OCI-LY1 (cell line): ENCODE data around the gene FAM221B.

Experiments
- H2AFZ ChIP-seq: fragments of 200-600 bp; sonication (generic), shearing (Covaris generic); 2 replicates; pipeline ENCODE4 v1.6.0; 2014; ENCODE audit warnings: antibody characterized with exemption, mild to moderate bottlenecking, low read length
- H3F3A ChIP-seq: fragments of 200-600 bp; sonication (generic), shearing (Covaris generic); 2 replicates; pipeline ENCODE4 v1.6.0; 2014; ENCODE audit warnings: mild to moderate bottlenecking, antibody characterized with exemption, low read length, moderate library complexity; ENCODE audit not compliant: insufficient read depth
- H3K27ac ChIP-seq: fragments of 200-600 bp; sonication (generic); 2 replicates; pipeline ENCODE4 v1.5.1; 2014; ENCODE audit warnings: low read length, mixed run types, mild to moderate bottlenecking, low read depth; ENCODE audit not compliant: poor library complexity, severe bottlenecking
- H3K27me3 ChIP-seq: fragments of 200-600 bp; sonication (generic); 2 replicates; pipeline ENCODE4 v1.6.0; 2014; ENCODE audit warnings: antibody characterized with exemption, mild to moderate bottlenecking, low read length, moderate library complexity; ENCODE audit not compliant: insufficient read depth
- H3K36me3 ChIP-seq: fragments of 200-600 bp; sonication (generic); 2 replicates; pipeline ENCODE4 v1.6.1; 2014; ENCODE audit warnings: mild to moderate bottlenecking, antibody characterized with exemption, low read length, moderate library complexity, mixed read lengths; ENCODE audit not compliant: insufficient read depth
- H3K4me1 ChIP-seq: fragments of 200-600 bp; sonication (generic); 2 replicates; pipeline ENCODE4 v1.5.1; 2014; ENCODE audit warnings: mild to moderate bottlenecking, low read length, moderate library complexity; ENCODE audit not compliant: insufficient read depth, severe bottlenecking
- H3K4me2 ChIP-seq: fragments of 200-600 bp; sonication (generic), shearing (Covaris generic); 2 replicates; pipeline ENCODE4 v1.6.1; 2014; ENCODE audit warnings: low read length
- H3K4me3 ChIP-seq: fragments of 200-600 bp; sonication (generic); 2 replicates; pipeline ENCODE4 v1.5.1; 2014; ENCODE audit warnings: low read length, low read depth, mild to moderate bottlenecking, mixed read lengths; ENCODE audit not compliant: poor library complexity, severe bottlenecking
- H3K79me2 ChIP-seq: fragments of 200-600 bp; shearing (Covaris generic); 2 replicates; pipeline ENCODE4 v1.6.1; 2016; ENCODE audit warnings: mixed run types, low read length, mixed read lengths; ENCODE audit not compliant: insufficient read depth
- H3K9ac ChIP-seq: fragments of 200-600 bp; sonication (generic), shearing (Covaris generic); 2 replicates; pipeline ENCODE4 v1.6.1; 2014; ENCODE audit warnings: mild to moderate bottlenecking, low read length, mixed read lengths
- H3K9me2 ChIP-seq: fragments of 200-600 bp; sonication (generic), shearing (Covaris generic); 2 replicates; pipeline ENCODE4 v1.6.1; 2014; ENCODE audit warnings: low read depth, mild to moderate bottlenecking, low read length, mixed read lengths
- H3K9me3 ChIP-seq: fragments of 200-600 bp; shearing (Covaris generic); 2 replicates; pipeline ENCODE4 v1.6.1; 2014; ENCODE audit warnings: low read length, mixed read lengths
- H4K20me1 ChIP-seq: fragments of 200-600 bp; sonication (generic), shearing (Covaris generic); 2 replicates; pipeline ENCODE4 v1.6.0; 2016; ENCODE audit warnings: mild to moderate bottlenecking, low read length; ENCODE audit not compliant: insufficient read depth
- EZH2 ChIP-seq: fragments of 200-600 bp; sonication (generic), shearing (Covaris generic); IDR thresholded peaks from 2 replicates; pipeline ENCODE4 v1.8.0; 2017; ENCODE audit warnings: borderline replicate concordance, mixed run types, mild to moderate bottlenecking, antibody characterized with exemption, low read length, moderate library complexity, mixed read lengths
- TF ChIP-seq, protein P1 (sequence below): fragments of 200-600 bp; sonication (generic), shearing (Covaris generic); IDR thresholded peaks from 2 replicates; pipeline ENCODE4 v1.5.1; 2017; ENCODE audit warnings: mild to moderate bottlenecking, antibody characterized with exemption, low read length, moderate library complexity, mixed read lengths

FAM221B gene

GRCh38 chr9:35791297-35791921 lies 37.1 kb downstream of the FAM221B start, which contains the start of gene NPR2:
TSS of gene NPR2 (plus strand) at chr9:35791591. CDS start at chr9:35792409, 818 bp downstream.
- Histone ChIP-seq H3K4me2 (no peak within 1 kb of the TSS), H3F3A (no peaks in the 10 kb centered on the region), H3K4me3 (no peak within 1 kb of the TSS)

DNA sequence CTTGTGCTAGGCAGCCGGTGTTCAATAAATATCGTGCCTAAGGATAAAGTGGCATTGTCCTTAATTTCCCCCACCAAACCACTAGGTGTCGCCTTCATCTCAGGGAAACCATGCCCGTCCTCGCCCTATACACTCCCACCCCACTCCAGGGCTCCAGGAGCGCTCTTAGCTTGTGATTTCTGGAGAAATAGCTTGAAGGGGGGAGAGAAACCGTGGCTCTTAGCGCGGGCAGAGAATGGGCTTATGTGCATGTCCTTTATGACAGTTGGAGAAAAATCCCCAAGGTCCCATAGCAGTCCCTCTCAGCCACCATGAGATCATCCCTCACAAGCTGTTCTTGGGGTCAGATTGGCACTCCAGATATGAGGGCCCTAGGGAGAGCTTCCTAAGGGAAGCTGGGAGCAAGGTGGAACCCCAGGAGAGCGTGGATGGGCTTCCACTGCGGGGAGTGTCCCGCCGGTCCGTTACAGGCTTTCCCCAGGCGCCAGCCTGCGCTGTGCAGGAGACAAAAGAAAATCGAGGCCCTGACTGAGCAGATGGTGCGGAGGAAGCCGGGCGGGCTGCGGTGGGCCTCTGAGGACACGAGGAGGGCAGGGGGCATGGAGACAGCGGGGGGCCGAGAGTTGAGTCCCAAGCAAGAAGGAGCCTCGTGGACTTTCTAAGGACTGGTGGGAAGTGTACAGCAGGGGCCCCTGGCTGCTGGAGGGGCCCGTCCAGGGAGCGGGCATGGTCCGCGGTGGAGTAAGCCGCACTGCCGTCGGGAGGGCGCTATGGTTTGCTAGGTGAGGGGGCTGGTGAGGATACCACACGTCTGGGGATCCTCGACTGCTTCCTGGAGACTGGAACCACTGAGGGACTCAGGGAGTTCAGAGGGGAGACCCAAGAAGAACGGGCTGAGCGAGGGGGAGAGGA lies 37.9 kb downstream of the FAM221B start:
- H3K4me3 ChIP-seq: no peak overlapping the region
- H3K9ac ChIP-seq: no peak overlapping the region
- TF ChIP-seq EZH2: no peak
- TF ChIP-seq, protein P1, sequence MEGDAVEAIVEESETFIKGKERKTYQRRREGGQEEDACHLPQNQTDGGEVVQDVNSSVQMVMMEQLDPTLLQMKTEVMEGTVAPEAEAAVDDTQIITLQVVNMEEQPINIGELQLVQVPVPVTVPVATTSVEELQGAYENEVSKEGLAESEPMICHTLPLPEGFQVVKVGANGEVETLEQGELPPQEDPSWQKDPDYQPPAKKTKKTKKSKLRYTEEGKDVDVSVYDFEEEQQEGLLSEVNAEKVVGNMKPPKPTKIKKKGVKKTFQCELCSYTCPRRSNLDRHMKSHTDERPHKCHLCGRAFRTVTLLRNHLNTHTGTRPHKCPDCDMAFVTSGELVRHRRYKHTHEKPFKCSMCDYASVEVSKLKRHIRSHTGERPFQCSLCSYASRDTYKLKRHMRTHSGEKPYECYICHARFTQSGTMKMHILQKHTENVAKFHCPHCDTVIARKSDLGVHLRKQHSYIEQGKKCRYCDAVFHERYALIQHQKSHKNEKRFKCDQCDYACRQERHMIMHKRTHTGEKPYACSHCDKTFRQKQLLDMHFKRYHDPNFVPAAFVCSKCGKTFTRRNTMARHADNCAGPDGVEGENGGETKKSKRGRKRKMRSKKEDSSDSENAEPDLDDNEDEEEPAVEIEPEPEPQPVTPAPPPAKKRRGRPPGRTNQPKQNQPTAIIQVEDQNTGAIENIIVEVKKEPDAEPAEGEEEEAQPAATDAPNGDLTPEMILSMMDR: peak; percentile 91
- peaks cover 4% of the 10 kb centered on the region; the same call in 1 of the 2 replicates for H3K36me3 ChIP-seq
- no peaks in the 10 kb centered on the region for H3K9me2 ChIP-seq
- H3F3A ChIP-seq: no peaks in the 10 kb centered on the region
- H3K27ac ChIP-seq: no peak overlapping the region
- H3K79me2 ChIP-seq: no peaks in the 10 kb centered on the region
- H3K4me1 ChIP-seq: no peaks in the 10 kb centered on the region
- no peaks in the 10 kb centered on the region for H4K20me1 ChIP-seq
- no peaks in the 10 kb centered on the region for H3K27me3 ChIP-seq
- no peak overlapping the region for H2AFZ ChIP-seq
- no peaks in the 10 kb centered on the region for H3K9me3 ChIP-seq
- H3K4me2 ChIP-seq: no peak overlapping the region

More at GRCh38 chr9:35791297-35791921, 37.1 kb downstream of the FAM221B start, which contains the start of gene NPR2:
- Histone ChIP-seq H3K9me2 (no peaks in the 10 kb centered on the region), H3K27ac (no peak within 1 kb of the TSS), H3K9ac (no peak within 1 kb of the TSS), H3K36me3 (peaks cover 4% of the 10 kb centered on the region; the same call in 1 of the 2 replicates), H3K79me2 (no peaks in the 10 kb centered on the region), H3K4me1 (no peaks in the 10 kb centered on the region), H4K20me1 (no peaks in the 10 kb centered on the region), H3K9me3 (no peaks in the 10 kb centered on the region), H3K27me3 (no peaks in the 10 kb centered on the region), H2AFZ (no peak within 1 kb of the TSS)
- TF ChIP-seq, protein P1: no peak
- TF ChIP-seq EZH2: no peak

DNA sequence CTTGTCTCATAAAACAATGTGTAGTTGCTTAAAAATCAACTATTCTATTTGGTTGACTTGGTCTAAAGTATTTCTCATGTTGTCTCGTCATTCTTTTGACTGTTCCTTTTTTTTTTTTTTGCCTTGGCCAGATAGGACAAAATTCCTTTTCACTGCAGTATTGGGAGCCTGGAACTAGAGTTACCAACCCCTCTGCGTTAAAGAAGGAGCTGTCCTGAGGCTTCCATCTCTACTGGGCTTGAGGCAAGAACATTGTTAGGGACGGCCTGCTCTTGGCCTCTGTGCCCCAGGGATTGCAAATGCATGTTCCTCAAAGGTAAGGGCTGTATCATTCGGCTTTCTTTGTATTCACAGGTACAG lies 38.5 kb downstream of the FAM221B start:
- Histone ChIP-seq H3K36me3 (peaks cover 4% of the 10 kb centered on the region; the same call in 1 of the 2 replicates), H3K4me1 (no peaks in the 10 kb centered on the region), H2AFZ (no peak overlapping the region), H3K4me2 (no peak overlapping the region), H3K27ac (no peak overlapping the region), H3K9ac (no peak overlapping the region), H3K9me2 (no peaks in the 10 kb centered on the region), H4K20me1 (no peaks in the 10 kb centered on the region), H3K4me3 (no peak overlapping the region), H3F3A (no peaks in the 10 kb centered on the region), H3K27me3 (no peaks in the 10 kb centered on the region), H3K9me3 (no peaks in the 10 kb centered on the region), H3K79me2 (no peaks in the 10 kb centered on the region)
- TF ChIP-seq, protein P1: no peak
- no peak for TF ChIP-seq EZH2
